ENCODE data around the gene DNAJC12.

Gene DNAJC12

GRCh38 chr10:67779465-67780203, 58.4 kb downstream of the DNAJC12 start:
- ChIA-PET POLR2A (interaction anchor here (0.5 kb wide), 1 partner anchor 83 kb away, joined by 3 read pairs; no protein-coding TSS in a partner anchor), CTCF (interaction anchor here (0.6 to 7.0 kb wide), 22 partner anchors 9 to 474 kb away, joined by 3 to 124 read pairs (median 4); partner anchors contain the start of gene CTNNA3)
- Histone ChIP-seq H3K36me3 (ENCODE audit: control insufficient read depth in 4 of 4, insufficient read depth in 4 of 4, low read length in 3 of 4) (no peaks in the 10 kb centered on the region), H3K4me3 (ENCODE audit: control insufficient read depth in 1 of 7, extremely low read depth in 1 of 7, insufficient read depth in 4 of 7, low read depth in 2 of 7, low read length in 6 of 7) (no peak overlapping the region), H3K27ac (ENCODE audit: insufficient read depth in 1 of 2, low read depth in 1 of 2, low read length in 2 of 2, poor library complexity in 1 of 2, severe bottlenecking in 2 of 2) (no peak overlapping the region), H3K9me3 (ENCODE audit: control extremely low read depth in 1 of 5, control insufficient read depth in 4 of 5, insufficient read depth in 2 of 5, low read depth in 1 of 5, low read length in 4 of 5) (no peaks in the 10 kb centered on the region), H3K27me3 (replicated peaks in 2 of 5; ENCODE audit: control insufficient read depth in 4 of 5, insufficient read depth in 5 of 5, low read length in 4 of 5) (no peaks in the 10 kb centered on the region), H3K4me1 (ENCODE audit: control extremely low read depth in 1 of 4, control insufficient read depth in 4 of 4, insufficient read depth in 4 of 4, low read length in 3 of 4) (peaks cover 0 to 13% (median 7%) of the 10 kb centered on the region in 4 experiments)
- DNase-seq: peak; percentile 86 to 94 (median 91)
- WGBS (ENCODE audit: insufficient coverage): no CpG with 5 or more reads among the region's 4 CpGs

- Histone ChIP-seq H3K4me3 (ENCODE audit: control insufficient read depth in 1 of 7, extremely low read depth in 1 of 7, insufficient read depth in 4 of 7, low read depth in 2 of 7, low read length in 6 of 7) (no peak overlapping the region), H3K27me3 (replicated peaks in 2 of 5; ENCODE audit: control insufficient read depth in 4 of 5, insufficient read depth in 5 of 5, low read length in 4 of 5) (no peaks in the 10 kb centered on the region), H3K4me1 (ENCODE audit: control extremely low read depth in 1 of 4, control insufficient read depth in 4 of 4, insufficient read depth in 4 of 4, low read length in 3 of 4) (peaks cover 0 to 7% (median 3%) of the 10 kb centered on the region in 4 experiments), H3K9me3 (ENCODE audit: control extremely low read depth in 1 of 5, control insufficient read depth in 4 of 5, insufficient read depth in 2 of 5, low read depth in 1 of 5, low read length in 4 of 5) (no peaks in the 10 kb centered on the region), H3K27ac (ENCODE audit: insufficient read depth in 1 of 2, low read depth in 1 of 2, low read length in 2 of 2, poor library complexity in 1 of 2, severe bottlenecking in 2 of 2) (no peak overlapping the region), H3K36me3 (ENCODE audit: control insufficient read depth in 4 of 4, insufficient read depth in 4 of 4, low read length in 3 of 4) (no peaks in the 10 kb centered on the region)
- ChIA-PET POLR2A (no interaction called here), CTCF (interaction anchor here (1.0 to 7.0 kb wide), 7 partner anchors 8 to 112 kb away, joined by 3 to 124 read pairs (median 3); partner anchors contain the start of gene CTNNA3)
- DNase-seq: no peak
- WGBS (ENCODE audit: insufficient coverage): no CpG with 5 or more reads among the region's 1 CpG
Observed at GRCh38 chr10:67776371-67776770, 61.6 kb downstream of the DNAJC12 start.

GRCh38 chr10:67775279-67775678, 62.7 kb downstream of the DNAJC12 start:
- no peaks in the 10 kb centered on the region for H3K36me3 ChIP-seq (ENCODE audit: control insufficient read depth in 4 of 4, insufficient read depth in 4 of 4, low read length in 3 of 4)
- WGBS (ENCODE audit: insufficient coverage): 82% methylated on average over 2 of the region's 2 CpGs
- POLR2A ChIA-PET: no interaction called here
- no peak overlapping the region for H3K27ac ChIP-seq (ENCODE audit: insufficient read depth in 1 of 2, low read depth in 1 of 2, low read length in 2 of 2, poor library complexity in 1 of 2, severe bottlenecking in 2 of 2)
- H3K27me3 ChIP-seq (replicated peaks in 2 of 5; ENCODE audit: control insufficient read depth in 4 of 5, insufficient read depth in 5 of 5, low read length in 4 of 5): no peaks in the 10 kb centered on the region
- H3K9me3 ChIP-seq (ENCODE audit: control extremely low read depth in 1 of 5, control insufficient read depth in 4 of 5, insufficient read depth in 2 of 5, low read depth in 1 of 5, low read length in 4 of 5): no peaks in the 10 kb centered on the region
- peaks cover 0 to 14% (median 3%) of the 10 kb centered on the region in 4 experiments for H3K4me1 ChIP-seq (ENCODE audit: control extremely low read depth in 1 of 4, control insufficient read depth in 4 of 4, insufficient read depth in 4 of 4, low read length in 3 of 4)
- CTCF ChIA-PET: interaction anchor here (1.1 to 3.3 kb wide), 3 partner anchors 9 to 109 kb away, joined by 3 to 15 read pairs (median 4); no protein-coding TSS in a partner anchor
- DNase-seq: no peak
- no peak overlapping the region for H3K4me3 ChIP-seq (ENCODE audit: control insufficient read depth in 1 of 7, extremely low read depth in 1 of 7, insufficient read depth in 4 of 7, low read depth in 2 of 7, low read length in 6 of 7)

- Histone ChIP-seq H3K27ac (ENCODE audit: insufficient read depth in 1 of 2, low read depth in 1 of 2, low read length in 2 of 2, poor library complexity in 1 of 2, severe bottlenecking in 2 of 2) (no peak overlapping the region), H3K9me3 (ENCODE audit: control extremely low read depth in 1 of 5, control insufficient read depth in 4 of 5, insufficient read depth in 2 of 5, low read depth in 1 of 5, low read length in 4 of 5) (no peaks in the 10 kb centered on the region), H3K36me3 (ENCODE audit: control insufficient read depth in 4 of 4, insufficient read depth in 4 of 4, low read length in 3 of 4) (no peaks in the 10 kb centered on the region), H3K27me3 (replicated peaks in 2 of 5; ENCODE audit: control insufficient read depth in 4 of 5, insufficient read depth in 5 of 5, low read length in 4 of 5) (no peaks in the 10 kb centered on the region), H3K4me3 (ENCODE audit: control insufficient read depth in 1 of 7, extremely low read depth in 1 of 7, insufficient read depth in 4 of 7, low read depth in 2 of 7, low read length in 6 of 7) (no peak overlapping the region), H3K4me1 (ENCODE audit: control extremely low read depth in 1 of 4, control insufficient read depth in 4 of 4, insufficient read depth in 4 of 4, low read length in 3 of 4) (peaks cover 0 to 14% (median 2%) of the 10 kb centered on the region in 4 experiments)
- peak; percentile 19 to 85 (median 75) for DNase-seq
- CTCF ChIA-PET: interaction anchor here (0.9 to 3.3 kb wide), 3 partner anchors 16 to 106 kb away, joined by 3 to 15 read pairs (median 5); no protein-coding TSS in a partner anchor
- POLR2A ChIA-PET: interaction anchor here (0.6 to 0.8 kb wide), 2 partner anchors 9 to 93 kb away, joined by 3 to 4 read pairs; no protein-coding TSS in a partner anchor
Observed at GRCh38 chr10:67772894-67773511, 65.0 kb downstream of the DNAJC12 start.

GRCh38 chr10:67772151-67772550, 65.8 kb downstream of the DNAJC12 start:
- Histone ChIP-seq H3K9me3 (ENCODE audit: control extremely low read depth in 1 of 5, control insufficient read depth in 4 of 5, insufficient read depth in 2 of 5, low read depth in 1 of 5, low read length in 4 of 5) (no peaks in the 10 kb centered on the region), H3K27me3 (replicated peaks in 2 of 5; ENCODE audit: control insufficient read depth in 4 of 5, insufficient read depth in 5 of 5, low read length in 4 of 5) (no peaks in the 10 kb centered on the region), H3K36me3 (ENCODE audit: control insufficient read depth in 4 of 4, insufficient read depth in 4 of 4, low read length in 3 of 4) (no peaks in the 10 kb centered on the region), H3K27ac (ENCODE audit: insufficient read depth in 1 of 2, low read depth in 1 of 2, low read length in 2 of 2, poor library complexity in 1 of 2, severe bottlenecking in 2 of 2) (no peak overlapping the region), H3K4me3 (ENCODE audit: control insufficient read depth in 1 of 7, extremely low read depth in 1 of 7, insufficient read depth in 4 of 7, low read depth in 2 of 7, low read length in 6 of 7) (no peak overlapping the region), H3K4me1 (ENCODE audit: control extremely low read depth in 1 of 4, control insufficient read depth in 4 of 4, insufficient read depth in 4 of 4, low read length in 3 of 4) (peaks cover 0 to 14% (median 2%) of the 10 kb centered on the region in 4 experiments)
- ChIA-PET POLR2A (no interaction called here), CTCF (interaction anchor here (2.9 to 3.3 kb wide), 2 partner anchors 8 to 74 kb away, joined by 15 read pairs; no protein-coding TSS in a partner anchor)
- 100% methylated on average over 1 of the region's 1 CpG for WGBS (ENCODE audit: insufficient coverage)
- no peak for DNase-seq

- POLR2A ChIA-PET: no interaction called here
- WGBS (ENCODE audit: insufficient coverage): 100% methylated on average over 2 of the region's 3 CpGs
Observed at GRCh38 chr10:67771200-67771599, 66.8 kb downstream of the DNAJC12 start.

GRCh38 chr10:67770537-67770936, 67.5 kb downstream of the DNAJC12 start:
- H3K4me1 ChIP-seq (ENCODE audit: control extremely low read depth in 1 of 4, control insufficient read depth in 4 of 4, insufficient read depth in 4 of 4, low read length in 3 of 4): peaks cover 0 to 14% (median 2%) of the 10 kb centered on the region in 4 experiments
- POLR2A ChIA-PET: no interaction called here
- no peaks in the 10 kb centered on the region for H3K27me3 ChIP-seq (replicated peaks in 2 of 5; ENCODE audit: control insufficient read depth in 4 of 5, insufficient read depth in 5 of 5, low read length in 4 of 5)
- DNase-seq: no peak
- H3K9me3 ChIP-seq (ENCODE audit: control extremely low read depth in 1 of 5, control insufficient read depth in 4 of 5, insufficient read depth in 2 of 5, low read depth in 1 of 5, low read length in 4 of 5): no peaks in the 10 kb centered on the region
- no peak overlapping the region for H3K27ac ChIP-seq (ENCODE audit: insufficient read depth in 1 of 2, low read depth in 1 of 2, low read length in 2 of 2, poor library complexity in 1 of 2, severe bottlenecking in 2 of 2)
- CTCF ChIA-PET: interaction anchor here (1.3 to 2.9 kb wide), 2 partner anchors 9 to 18 kb away, joined by 7 to 15 read pairs; no protein-coding TSS in a partner anchor
- H3K36me3 ChIP-seq (ENCODE audit: control insufficient read depth in 4 of 4, insufficient read depth in 4 of 4, low read length in 3 of 4): no peaks in the 10 kb centered on the region
- no peak overlapping the region for H3K4me3 ChIP-seq (ENCODE audit: control insufficient read depth in 1 of 7, extremely low read depth in 1 of 7, insufficient read depth in 4 of 7, low read depth in 2 of 7, low read length in 6 of 7)

More at GRCh38 chr10:67771200-67771599, 66.8 kb downstream of the DNAJC12 start:
- H3K4me1 ChIP-seq (ENCODE audit: control extremely low read depth in 1 of 4, control insufficient read depth in 4 of 4, insufficient read depth in 4 of 4, low read length in 3 of 4): peaks cover 0 to 14% (median 2%) of the 10 kb centered on the region in 4 experiments
- H3K36me3 ChIP-seq (ENCODE audit: control insufficient read depth in 4 of 4, insufficient read depth in 4 of 4, low read length in 3 of 4): no peaks in the 10 kb centered on the region
- H3K9me3 ChIP-seq (ENCODE audit: control extremely low read depth in 1 of 5, control insufficient read depth in 4 of 5, insufficient read depth in 2 of 5, low read depth in 1 of 5, low read length in 4 of 5): no peaks in the 10 kb centered on the region
- CTCF ChIA-PET: interaction anchor here (0.6 to 2.9 kb wide), 3 partner anchors 9 to 1049 kb away, joined by 4 to 15 read pairs (median 7); no protein-coding TSS in a partner anchor
- DNase-seq: no peak
- H3K4me3 ChIP-seq (ENCODE audit: control insufficient read depth in 1 of 7, extremely low read depth in 1 of 7, insufficient read depth in 4 of 7, low read depth in 2 of 7, low read length in 6 of 7): no peak overlapping the region
- no peak overlapping the region for H3K27ac ChIP-seq (ENCODE audit: insufficient read depth in 1 of 2, low read depth in 1 of 2, low read length in 2 of 2, poor library complexity in 1 of 2, severe bottlenecking in 2 of 2)
- no peaks in the 10 kb centered on the region for H3K27me3 ChIP-seq (replicated peaks in 2 of 5; ENCODE audit: control insufficient read depth in 4 of 5, insufficient read depth in 5 of 5, low read length in 4 of 5)

All from common myeloid progenitor, CD34-positive (primary cell).